ENCODE results near the gene DNAJB6.

Gene DNAJB6

DNA sequence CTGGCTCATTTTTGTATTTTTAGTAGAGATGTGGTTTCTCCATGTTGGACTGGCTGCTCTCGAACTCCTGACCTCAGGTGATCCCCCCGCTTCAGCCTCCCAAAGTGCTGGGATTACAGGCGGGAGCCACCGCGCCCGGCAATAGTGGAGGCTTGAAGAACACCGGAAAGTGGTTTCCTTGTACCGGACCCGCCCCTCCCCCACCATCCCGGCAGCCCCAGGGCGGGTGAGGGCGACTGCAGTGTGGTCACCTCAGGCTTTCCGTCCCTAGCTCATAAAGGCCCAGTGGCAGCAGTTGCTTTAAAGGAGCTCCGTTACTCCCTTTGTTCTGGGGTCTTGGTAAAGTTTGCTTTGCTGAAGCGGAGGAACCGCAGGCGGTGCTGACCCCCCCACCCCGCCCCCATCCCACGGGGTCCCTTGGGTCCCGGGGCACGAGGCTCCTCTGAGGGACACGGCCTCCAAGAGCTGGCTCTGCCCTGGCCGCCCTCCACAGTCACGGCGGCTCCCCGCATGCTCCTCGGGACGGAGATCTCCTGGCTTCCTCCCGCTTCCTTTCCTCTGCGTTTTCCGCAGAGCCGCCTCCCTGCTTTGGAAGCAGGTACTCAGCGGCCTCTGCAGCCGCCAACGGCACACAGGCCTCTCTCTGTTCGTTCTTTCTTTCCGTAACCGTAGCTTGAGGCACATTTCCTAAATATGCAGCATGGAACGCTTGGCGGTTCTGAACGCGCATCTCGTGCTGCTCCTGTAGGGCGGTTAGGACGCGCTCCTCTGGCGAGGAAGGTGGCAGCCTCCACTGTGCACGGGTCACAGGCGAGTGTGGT, 77.3 kb downstream of the DNAJB6 start:
- ChIA-PET CTCF (no interaction called here), POLR2A (no interaction called here)
- DNase-seq (ENCODE audit: extremely low spot score): no peak
- no peak for TF ChIP-seq CTCF (IDR thresholded peaks at IDR 0.05; ENCODE audit: control extremely low read depth, extremely low read depth, low read depth, missing control alignments)

DNA sequence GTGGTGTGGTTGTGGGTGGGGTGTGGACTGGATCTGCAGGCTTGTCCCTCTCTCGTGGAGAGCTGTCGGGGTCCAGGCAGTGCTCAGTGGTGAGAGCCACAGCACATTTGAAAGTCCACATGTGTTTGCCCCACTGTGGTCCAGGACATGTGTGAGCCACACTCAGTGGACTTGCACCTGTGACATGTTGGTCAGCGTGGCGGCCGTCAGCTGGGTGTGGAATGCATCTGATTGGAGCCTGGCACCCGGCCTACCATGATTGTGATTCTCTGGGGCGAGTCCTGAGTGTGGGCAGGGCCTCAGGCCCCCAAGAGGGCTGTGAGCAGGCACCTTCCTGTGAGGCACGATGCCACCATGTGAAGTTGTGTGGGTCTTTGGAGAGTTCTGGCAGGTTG, 77.9 kb downstream of the DNAJB6 start:
- ChIA-PET POLR2A (no interaction called here), CTCF (no interaction called here)
- no peak for DNase-seq (ENCODE audit: extremely low spot score)
- no peak for TF ChIP-seq CTCF (IDR thresholded peaks at IDR 0.05; ENCODE audit: control extremely low read depth, extremely low read depth, low read depth, missing control alignments)

- POLR2A ChIA-PET: no interaction called here
- DNase-seq (ENCODE audit: extremely low spot score): no peak
- no peak for TF ChIP-seq CTCF (IDR thresholded peaks at IDR 0.05; ENCODE audit: control extremely low read depth, extremely low read depth, low read depth, missing control alignments)
- CTCF ChIA-PET: no interaction called here
Observed at GRCh38 chr7:157415486-157415885, 78.7 kb downstream of the DNAJB6 start.

GRCh38 chr7:157416011-157416410, 79.2 kb downstream of the DNAJB6 start:
- CTCF ChIA-PET: no interaction called here
- TF ChIP-seq CTCF (IDR thresholded peaks at IDR 0.05; ENCODE audit: control extremely low read depth, extremely low read depth, low read depth, missing control alignments): no peak
- no peak for DNase-seq (ENCODE audit: extremely low spot score)
- POLR2A ChIA-PET: no interaction called here

GRCh38 chr7:157418204-157419034, 81.6 kb downstream of the DNAJB6 start:
- DNase-seq (ENCODE audit: extremely low spot score): no peak
- POLR2A ChIA-PET: no interaction called here
- TF ChIP-seq CTCF (IDR thresholded peaks at IDR 0.05; ENCODE audit: control extremely low read depth, extremely low read depth, low read depth, missing control alignments): no peak
- CTCF ChIA-PET: interaction anchor here (0.8 to 0.9 kb wide), 2 partner anchors 12 to 15 kb away, joined by 3 read pairs; no protein-coding TSS in a partner anchor

- TF ChIP-seq CTCF (IDR thresholded peaks at IDR 0.05; ENCODE audit: control extremely low read depth, extremely low read depth, low read depth, missing control alignments): no peak
- CTCF ChIA-PET: interaction anchor here (0.9 kb wide), 1 partner anchor 15 kb away, joined by 3 read pairs; no protein-coding TSS in a partner anchor
- POLR2A ChIA-PET: no interaction called here
- no peak for DNase-seq (ENCODE audit: extremely low spot score)
Observed at GRCh38 chr7:157419035-157419293, 82.2 kb downstream of the DNAJB6 start.
